WI38 (cell line): ENCODE results near the gene OR5H15.
"Not testable (repeated sequence)": the region's sequence is repeated elsewhere in the genome, so short reads cannot be mapped to it uniquely, and the experiment has no call there.

ENCODE experiments used
- H3K4me3 ChIP-seq: 2 replicates; pipeline ENCODE4 v1.5.1; 2011; ENCODE audit warnings: low read depth, mild to moderate bottlenecking, control low read depth, low read length
- CTCF ChIP-seq: IDR thresholded peaks from 2 replicates; pipeline ENCODE4 v1.5.1; 2012; ENCODE audit warnings: low read depth, mild to moderate bottlenecking, control low read depth, low read length

Gene OR5H15

GRCh38 chr3:98151241-98151640, 15.3 kb upstream of the OR5H15 start:
- H3K4me3 ChIP-seq: no peak overlapping the region
- TF ChIP-seq CTCF: no peak

GRCh38 chr3:98171071-98171470, 4.6 kb downstream of the OR5H15 start:
- no peak overlapping the region for H3K4me3 ChIP-seq
- TF ChIP-seq CTCF: no peak

GRCh38 chr3:98172621-98173020, 6.1 kb downstream of the OR5H15 start:
- no peak overlapping the region for H3K4me3 ChIP-seq
- TF ChIP-seq CTCF: no peak

GRCh38 chr3:98180319-98180890, 13.9 kb downstream of the OR5H15 start:
- H3K4me3 ChIP-seq: no peak overlapping the region
- TF ChIP-seq CTCF: no peak

- no peak overlapping the region for H3K4me3 ChIP-seq
- no peak for TF ChIP-seq CTCF
Measured at GRCh38 chr3:98182196-98182595, 15.7 kb downstream of the OR5H15 start.

GRCh38 chr3:98185180-98185579, 18.7 kb downstream of the OR5H15 start:
- no peak overlapping the region for H3K4me3 ChIP-seq
- no peak for TF ChIP-seq CTCF

- H3K4me3 ChIP-seq: no peak overlapping the region
- no peak for TF ChIP-seq CTCF
Measured at GRCh38 chr3:98188545-98188944, 22.0 kb downstream of the OR5H15 start.

- not testable (repeated sequence) for H3K4me3 ChIP-seq
Measured at GRCh38 chr3:98190911-98191310, 24.4 kb downstream of the OR5H15 start.

- not testable (repeated sequence) for H3K4me3 ChIP-seq
Measured at GRCh38 chr3:98196293-98196692, 29.8 kb downstream of the OR5H15 start.
